Measurements from ENCODE around the gene KCNN1. TPM values are rescaled to one million over a fixed set of nuclear protein-coding genes. Genes with fewer than 3 reads are reported as not detected.

KCNN1 gene
- total RNA-seq, 1 donor, result not detected

DNA sequence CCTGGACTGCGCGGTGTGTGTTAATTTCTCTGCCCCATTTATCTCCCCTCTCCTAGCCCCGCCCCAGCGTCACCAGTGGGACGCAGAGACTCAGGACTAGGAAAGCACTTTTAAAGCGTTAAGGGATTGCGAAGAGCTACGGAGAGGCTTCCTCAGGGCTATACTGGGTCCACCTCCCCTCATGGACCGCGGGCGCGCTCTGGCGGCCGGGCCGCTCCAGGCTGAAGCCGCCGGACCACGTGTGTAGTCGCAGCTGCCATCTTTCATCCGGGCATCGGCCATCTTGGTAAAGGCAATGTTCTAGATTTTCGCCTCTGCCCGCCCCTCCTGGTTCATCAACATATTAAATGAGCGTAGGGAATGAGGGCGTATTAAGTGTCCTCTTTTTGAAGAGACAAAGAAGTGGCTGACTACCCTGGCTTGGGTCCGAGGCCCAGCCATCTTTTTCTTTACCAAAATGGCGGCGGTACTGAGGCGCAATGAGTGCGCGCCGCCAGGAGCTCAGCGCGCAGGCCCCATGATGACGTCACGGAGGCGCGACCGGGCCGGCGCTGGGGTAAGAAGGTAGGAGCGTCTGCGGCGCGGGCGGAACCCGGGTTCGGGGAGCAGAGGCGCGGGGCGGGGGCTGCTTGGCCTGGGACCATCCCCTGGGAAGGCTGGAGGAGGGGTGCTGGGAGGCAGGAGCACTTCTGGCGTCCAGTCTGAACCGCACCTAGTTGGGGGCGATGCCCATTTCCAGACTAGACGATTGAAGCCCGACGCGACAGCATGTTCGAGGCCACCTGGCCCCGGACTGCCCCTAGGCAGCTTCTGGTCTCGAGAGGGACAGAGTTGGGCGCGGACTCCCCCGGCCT, 34.2 kb upstream of the KCNN1 start, which contains the start of gene CCDC124:
CCDC124 (plus strand) TSS at position 531 of the 854 bp plus-strand sequence. CDS start 3,406 bp downstream, outside the sequence.
- TF ChIP-seq, protein P1, sequence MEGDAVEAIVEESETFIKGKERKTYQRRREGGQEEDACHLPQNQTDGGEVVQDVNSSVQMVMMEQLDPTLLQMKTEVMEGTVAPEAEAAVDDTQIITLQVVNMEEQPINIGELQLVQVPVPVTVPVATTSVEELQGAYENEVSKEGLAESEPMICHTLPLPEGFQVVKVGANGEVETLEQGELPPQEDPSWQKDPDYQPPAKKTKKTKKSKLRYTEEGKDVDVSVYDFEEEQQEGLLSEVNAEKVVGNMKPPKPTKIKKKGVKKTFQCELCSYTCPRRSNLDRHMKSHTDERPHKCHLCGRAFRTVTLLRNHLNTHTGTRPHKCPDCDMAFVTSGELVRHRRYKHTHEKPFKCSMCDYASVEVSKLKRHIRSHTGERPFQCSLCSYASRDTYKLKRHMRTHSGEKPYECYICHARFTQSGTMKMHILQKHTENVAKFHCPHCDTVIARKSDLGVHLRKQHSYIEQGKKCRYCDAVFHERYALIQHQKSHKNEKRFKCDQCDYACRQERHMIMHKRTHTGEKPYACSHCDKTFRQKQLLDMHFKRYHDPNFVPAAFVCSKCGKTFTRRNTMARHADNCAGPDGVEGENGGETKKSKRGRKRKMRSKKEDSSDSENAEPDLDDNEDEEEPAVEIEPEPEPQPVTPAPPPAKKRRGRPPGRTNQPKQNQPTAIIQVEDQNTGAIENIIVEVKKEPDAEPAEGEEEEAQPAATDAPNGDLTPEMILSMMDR (IDR thresholded peaks at IDR 0.05; ENCODE audit: insufficient read depth, low read length), result peak; percentile 88
- peak within 1 kb of the TSS; percentile 93 for H3K4me3 ChIP-seq (ENCODE audit: low read depth, low read length)
- DNase-seq (ENCODE audit: low read depth), result peak; percentile 91

DNA sequence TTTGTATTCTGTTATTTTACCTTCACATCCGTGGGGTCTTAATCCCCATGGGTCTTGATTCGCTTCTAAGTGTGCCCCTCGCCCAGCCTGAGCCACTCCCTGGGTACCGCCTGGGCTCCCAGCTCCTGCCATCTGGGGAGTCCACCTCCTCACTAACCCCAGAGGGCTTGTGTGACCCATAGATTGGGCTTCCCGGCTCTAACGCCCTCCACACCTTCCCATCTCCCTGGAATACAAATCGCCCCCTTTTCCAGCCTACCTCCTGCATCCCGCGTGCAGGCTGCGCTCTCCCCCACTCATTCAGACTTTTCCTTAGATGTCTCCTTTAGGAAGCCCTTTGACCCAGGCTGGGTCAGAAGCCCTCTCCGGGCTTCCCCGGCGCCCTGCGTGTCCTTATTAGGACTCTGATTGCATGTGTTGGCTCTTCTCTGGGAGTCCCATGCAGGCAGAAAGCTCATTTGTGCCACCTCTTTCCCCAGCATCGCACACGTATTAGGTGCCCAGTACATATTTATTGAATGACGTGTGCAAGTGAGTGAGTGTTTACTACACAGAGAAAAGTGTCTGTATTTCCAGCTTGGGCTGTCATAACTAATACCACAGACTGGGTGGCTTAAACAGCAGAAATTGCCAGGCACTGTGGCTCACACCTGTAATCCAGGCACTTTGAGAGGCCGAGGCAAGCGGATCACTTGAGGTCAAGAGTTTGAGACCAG, 33.3 kb upstream of the KCNN1 start:
- H3K4me3 ChIP-seq (ENCODE audit: low read depth, low read length), result peak overlapping the region; percentile 93
- DNase-seq (ENCODE audit: low read depth), result peak; percentile 23
- TF ChIP-seq, protein P1 (IDR thresholded peaks at IDR 0.05; ENCODE audit: insufficient read depth, low read length), result no peak

DNA sequence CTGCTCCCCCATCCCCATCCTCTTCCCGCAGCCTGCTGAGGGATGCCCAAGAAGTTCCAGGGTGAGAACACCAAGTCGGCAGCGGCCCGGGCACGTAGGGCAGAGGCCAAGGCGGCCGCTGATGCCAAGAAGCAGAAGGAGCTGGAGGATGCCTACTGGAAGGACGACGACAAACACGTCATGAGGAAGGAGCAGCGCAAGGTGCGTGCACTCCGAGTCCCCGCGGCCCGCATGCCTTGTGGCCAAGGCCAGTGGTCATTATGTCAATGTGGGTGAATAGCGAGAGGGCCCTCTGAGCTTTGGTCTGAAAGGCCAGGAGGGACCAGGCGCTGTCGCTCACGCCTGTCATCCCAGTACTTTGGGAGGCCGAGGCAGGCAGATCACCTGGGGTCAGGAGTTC, 30.5 kb upstream of the KCNN1 start:
- TF ChIP-seq, protein P1 (IDR thresholded peaks at IDR 0.05; ENCODE audit: insufficient read depth, low read length), result no peak

DNA sequence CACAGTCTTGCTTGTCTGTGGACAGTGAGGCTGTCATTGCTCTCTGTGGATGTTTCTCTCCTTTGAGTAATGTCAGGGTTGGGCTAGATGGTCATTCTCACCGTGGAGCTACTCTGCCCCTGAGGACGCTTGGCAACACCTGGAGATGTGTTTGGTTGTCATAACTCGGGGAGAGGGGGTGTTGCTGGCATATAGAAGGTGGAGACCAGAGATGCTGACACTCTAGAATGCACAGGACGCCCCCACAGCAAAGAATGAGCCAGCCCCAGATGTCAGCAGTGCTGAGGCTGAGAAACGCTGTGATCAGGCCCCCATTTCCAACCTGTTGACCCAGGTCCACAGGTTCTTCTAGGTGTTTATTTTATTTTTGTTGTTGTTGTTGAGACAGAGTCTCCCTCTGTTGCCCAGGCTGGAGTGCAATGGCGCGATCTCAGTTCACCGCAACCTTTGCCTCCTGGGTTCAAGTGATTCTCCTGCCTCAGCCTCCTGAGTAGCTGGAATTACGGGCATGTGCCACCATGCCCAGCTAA, 29.5 kb upstream of the KCNN1 start:
- TF ChIP-seq, protein P1 (IDR thresholded peaks at IDR 0.05; ENCODE audit: insufficient read depth, low read length), result no peak
- H3K4me3 ChIP-seq (ENCODE audit: low read depth, low read length), result no peak overlapping the region
- DNase-seq (ENCODE audit: low read depth), result no peak

More for the DNA sequence above, 30.5 kb upstream of the KCNN1 start:
- no peak overlapping the region for H3K4me3 ChIP-seq (ENCODE audit: low read depth, low read length)
- no peak for DNase-seq (ENCODE audit: low read depth)

DNA sequence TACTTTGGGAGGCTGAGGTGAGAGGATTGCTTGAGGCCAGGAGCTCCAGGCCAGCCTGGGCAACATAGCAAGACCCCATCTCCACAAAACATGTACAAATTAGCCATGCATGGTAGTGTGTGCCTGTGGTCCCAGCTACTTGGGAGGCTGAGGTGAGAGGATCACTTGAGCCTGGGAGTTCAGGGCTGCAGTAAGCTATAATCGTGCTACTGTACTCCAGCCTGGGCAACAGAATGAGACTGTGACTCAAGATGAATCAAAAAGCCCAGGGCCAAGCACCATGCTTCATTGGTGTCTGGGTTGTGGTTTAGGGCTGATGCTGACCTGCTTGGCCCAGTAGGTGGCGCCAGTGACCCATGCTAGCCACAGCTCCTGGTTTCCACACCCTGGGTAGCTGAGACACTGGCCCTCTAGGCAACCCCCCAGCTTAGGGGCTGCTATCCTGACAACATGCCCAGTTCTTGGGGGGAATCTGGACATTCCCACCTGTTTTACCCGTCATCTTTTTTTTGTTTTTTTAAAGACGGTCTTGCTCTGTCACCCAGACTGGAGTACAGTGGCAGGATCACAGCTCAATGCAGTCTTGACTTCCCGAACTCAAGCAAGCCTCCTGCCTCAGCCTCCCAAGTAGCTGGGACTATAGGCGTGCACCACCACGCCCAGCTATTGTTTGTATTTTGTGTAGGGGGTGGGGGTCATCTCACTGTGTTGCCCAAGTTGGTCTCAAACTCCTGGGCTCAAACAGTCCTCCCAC, 28.6 kb upstream of the KCNN1 start:
- TF ChIP-seq, protein P1 (IDR thresholded peaks at IDR 0.05; ENCODE audit: insufficient read depth, low read length), result peak; percentile 96
- peak; percentile 87 for DNase-seq (ENCODE audit: low read depth)
- no peak overlapping the region for H3K4me3 ChIP-seq (ENCODE audit: low read depth, low read length)

DNA sequence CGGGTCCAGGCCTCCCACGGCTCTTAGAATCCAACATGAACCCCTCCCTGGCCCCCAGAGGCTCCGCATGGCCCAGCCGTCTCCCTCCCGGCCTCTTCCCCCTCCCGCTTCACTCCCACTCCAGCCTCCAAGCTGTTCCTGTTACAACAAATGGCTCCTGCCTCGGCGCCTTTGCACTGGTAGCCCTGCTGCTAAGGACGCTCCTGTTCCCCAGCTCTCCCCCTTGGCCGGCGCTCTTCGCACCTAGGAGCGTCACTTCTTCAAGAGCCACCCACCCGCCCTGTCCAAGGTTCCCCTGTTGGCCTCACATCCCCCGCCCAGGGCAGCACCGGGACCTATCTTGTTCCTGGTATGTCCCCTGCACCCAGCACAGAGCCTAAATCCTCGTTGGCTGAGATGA, 24.7 kb upstream of the KCNN1 start:
- DNase-seq (ENCODE audit: low read depth), result no peak
- TF ChIP-seq, protein P1 (IDR thresholded peaks at IDR 0.05; ENCODE audit: insufficient read depth, low read length), result no peak
- no peak overlapping the region for H3K4me3 ChIP-seq (ENCODE audit: low read depth, low read length)

Measured in fibroblast of the aortic adventitia (primary cell).